ENCODE measurements around the gene BCAR3.

Gene BCAR3

GRCh38 chr1:93614541-93614940 is 67.1 kb downstream of the BCAR3 start:
- no peak for DNase-seq

DNA sequence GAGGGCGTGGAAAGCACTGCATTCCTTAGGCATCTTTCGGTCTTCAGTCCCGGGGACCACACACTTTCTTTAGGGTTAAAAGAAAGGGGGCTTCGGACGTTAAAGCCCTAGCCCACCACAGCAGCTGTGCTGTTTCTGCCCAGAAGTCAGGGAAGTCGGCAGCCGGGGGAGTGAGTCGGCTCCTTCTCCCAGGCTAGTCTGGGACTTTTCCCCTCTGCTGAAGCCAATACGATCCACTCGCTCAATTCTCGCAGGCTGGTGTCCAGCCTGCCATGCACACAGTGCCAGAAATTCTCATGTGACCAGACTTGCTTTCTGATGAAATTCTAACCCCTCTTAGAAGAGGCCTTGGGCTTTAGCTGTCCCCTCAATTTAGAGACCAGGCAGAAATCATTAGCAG is 67.7 kb downstream of the BCAR3 start:
- DNase-seq: no peak

DNA sequence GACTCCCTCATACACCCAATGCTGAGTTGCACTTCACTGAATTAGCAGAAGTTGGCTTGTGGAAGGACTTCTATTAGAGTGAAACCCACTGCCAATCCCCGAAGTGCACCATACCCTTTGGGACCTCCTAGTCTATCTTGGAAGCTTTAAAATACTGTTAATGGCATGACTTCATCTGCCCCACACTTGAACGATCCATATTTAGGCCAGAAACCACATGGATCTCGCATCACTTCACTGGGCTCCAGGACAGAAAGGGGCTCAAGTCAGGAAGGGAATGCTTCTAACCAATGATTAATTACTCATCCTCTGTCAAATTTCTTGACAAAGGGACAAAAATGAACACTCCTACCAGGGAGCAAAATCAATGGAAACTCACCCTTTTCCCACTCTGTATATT is 69.1 kb downstream of the BCAR3 start:
- no peak for DNase-seq

DNA sequence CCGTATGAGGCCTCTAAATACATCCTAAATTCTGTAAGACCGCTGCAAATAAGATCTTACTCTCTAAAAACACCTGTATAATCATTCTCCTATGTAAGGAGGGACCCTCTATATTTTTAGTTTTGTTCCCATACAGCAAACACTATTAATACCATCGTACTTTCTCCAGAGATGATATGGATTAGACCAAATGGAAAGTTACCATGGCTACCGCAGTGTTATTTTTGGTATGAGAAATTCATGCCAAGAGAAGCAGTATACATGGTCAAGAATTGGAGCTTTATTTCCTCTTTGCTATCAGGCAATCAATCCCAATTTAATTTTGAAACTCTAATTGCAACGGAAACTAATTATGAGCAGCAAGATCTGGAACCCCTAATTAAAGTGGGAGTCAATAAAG is 70.0 kb downstream of the BCAR3 start:
- no peak for DNase-seq

GRCh38 chr1:93609536-93609935 is 72.1 kb downstream of the BCAR3 start:
- no peak for DNase-seq

DNA sequence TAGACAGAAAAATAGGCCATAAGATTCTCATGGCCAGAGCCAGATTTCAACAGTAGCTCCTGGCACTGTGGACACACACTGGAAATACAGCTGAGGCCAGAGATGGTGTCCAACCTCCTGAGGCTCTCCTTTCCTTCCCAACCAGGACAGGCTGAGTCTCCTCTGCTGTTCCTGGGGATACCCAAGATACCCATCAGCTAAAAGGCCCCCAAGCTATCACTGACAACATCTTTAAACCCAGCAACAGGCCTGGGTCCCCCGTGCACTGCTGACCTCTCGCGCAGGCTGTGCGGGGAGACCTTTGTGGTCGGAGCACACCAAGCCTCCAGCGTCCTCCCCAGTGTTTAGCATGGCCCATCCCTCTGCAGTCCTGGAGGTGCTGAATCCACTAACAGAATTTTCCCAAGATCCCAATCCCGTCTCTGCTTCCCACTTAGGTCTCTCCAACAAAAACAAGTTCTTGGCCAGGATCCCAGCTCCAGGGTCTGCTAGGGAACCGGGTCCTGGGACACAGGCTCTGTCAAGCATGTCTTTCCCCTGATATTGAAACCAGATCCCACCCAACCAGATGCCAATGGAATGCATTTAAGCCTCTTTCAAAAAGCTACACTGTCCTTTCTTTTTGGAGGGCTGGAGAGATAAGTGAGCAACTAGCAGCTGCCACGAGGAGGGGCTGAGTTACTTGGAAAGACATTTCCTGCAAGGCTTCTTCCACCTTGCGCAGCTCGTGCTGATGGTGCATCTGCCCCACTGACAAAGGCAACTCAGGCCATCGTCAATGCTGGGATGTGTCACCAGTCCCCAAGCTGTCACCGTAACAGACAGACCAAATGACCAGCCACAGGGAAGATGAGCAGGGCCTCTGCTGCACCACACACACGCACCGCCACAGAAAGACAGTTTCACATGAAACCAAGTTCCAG is 73.2 kb downstream of the BCAR3 start:
- no peak for DNase-seq

GRCh38 chr1:93607814-93608186 is 73.8 kb downstream of the BCAR3 start:
- DNase-seq: no peak

GRCh38 chr1:93605812-93606512 is 75.7 kb downstream of the BCAR3 start:
- no peak for DNase-seq

DNA sequence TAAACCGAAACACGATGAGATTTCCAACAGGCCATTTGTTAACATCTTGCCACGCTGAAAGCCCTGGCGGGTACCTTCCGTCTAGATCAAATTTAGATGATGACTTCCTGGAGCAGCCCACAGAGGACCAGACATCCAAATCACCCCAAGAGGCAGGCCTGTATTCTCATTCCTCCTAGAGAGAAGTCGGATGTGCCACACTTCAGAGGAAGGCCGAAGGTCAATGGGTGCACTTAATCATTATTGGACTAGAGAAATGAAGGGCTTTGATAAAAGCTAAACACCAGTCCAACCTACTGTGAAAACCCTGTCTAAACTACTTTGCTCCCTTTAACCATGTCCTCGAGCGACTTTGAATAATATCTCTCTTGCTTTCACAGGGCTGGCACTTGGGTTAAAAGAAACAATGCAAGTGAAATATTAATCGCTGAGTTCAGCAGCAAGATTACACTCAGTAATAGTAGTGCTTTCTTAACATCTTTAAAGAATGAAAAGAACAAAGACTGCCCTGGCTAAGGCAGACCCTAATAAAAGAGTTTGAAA is 76.5 kb downstream of the BCAR3 start:
- DNase-seq: no peak

- DNase-seq: no peak
Measured at GRCh38 chr1:93604411-93604810, 77.2 kb downstream of the BCAR3 start.

- no peak for DNase-seq
Measured at GRCh38 chr1:93603601-93604000, 78.0 kb downstream of the BCAR3 start.

DNA sequence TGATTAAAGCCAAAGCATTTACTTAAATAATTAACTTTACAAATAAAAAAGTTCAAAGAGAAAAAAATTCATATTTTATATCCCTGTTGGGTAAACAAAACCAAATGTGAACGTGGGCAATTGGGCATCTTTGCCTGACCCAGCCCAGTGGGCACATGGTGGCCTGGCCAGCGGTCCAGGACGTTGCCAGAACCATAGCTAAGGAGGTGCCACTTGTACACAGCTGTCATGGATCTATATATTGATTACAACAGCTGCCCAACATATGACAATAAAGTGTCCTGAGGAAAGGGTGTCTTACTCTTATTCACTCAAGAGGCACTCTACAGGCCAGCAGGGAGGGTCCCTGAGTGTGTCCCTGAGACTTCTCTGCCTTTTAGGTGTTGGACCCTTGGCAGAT is 78.5 kb downstream of the BCAR3 start:
- no peak for DNase-seq

- no peak for DNase-seq
Measured at GRCh38 chr1:93602101-93602500, 79.5 kb downstream of the BCAR3 start.

GRCh38 chr1:93601686-93602085 is 80.0 kb downstream of the BCAR3 start:
- no peak for DNase-seq

DNA sequence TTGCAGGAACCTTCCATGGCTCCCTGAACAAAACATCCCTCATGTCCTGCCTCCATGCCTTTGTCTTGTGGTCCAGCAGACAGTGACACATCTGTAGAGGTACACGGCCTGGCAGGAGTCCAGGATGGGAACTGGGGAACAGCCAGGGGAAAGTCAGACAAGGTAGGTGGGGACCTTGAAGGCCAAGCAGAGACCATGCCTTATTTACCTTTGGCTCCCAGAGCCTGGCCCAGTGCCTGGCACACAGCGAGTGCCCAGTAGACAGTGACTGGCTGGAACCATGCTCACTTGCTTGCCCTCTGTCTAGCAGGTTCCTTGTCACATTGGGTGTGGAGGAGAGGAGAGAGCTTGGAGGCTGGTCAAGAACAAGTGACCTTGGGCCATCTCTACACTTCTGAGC is 81.0 kb downstream of the BCAR3 start:
- no peak for DNase-seq

- DNase-seq: no peak
Measured at GRCh38 chr1:93599479-93599878, 82.2 kb downstream of the BCAR3 start.

DNA sequence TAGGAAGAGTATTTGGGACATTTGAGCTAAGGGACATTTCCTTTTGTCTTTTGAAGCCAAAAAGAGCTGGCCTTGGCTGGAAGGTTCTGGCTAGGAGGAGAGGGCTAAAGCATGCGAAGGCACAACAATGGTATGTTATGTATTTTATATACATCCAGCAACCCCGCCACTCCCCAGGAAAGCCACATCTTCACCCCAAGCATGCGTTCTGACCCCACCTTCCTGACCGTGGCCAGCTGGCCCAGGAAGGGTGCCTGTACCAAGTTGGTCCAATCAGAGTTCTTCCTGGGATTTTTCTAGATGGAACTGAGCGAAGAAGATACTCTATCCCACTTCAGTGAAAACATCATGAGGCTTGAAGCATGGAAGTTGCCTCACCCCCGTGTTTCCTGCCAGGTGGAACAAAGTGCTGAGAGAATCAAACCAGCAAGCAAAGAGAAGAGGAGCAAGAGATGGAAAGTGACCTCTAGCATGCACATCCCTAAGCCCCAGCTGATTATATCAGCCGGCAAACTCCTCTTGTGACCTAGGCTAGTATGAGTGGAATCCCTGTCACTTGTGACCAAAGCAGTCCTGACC is 82.7 kb downstream of the BCAR3 start:
- no peak for DNase-seq

GRCh38 chr1:93598396-93598795 is 83.2 kb downstream of the BCAR3 start:
- no peak for DNase-seq

DNA sequence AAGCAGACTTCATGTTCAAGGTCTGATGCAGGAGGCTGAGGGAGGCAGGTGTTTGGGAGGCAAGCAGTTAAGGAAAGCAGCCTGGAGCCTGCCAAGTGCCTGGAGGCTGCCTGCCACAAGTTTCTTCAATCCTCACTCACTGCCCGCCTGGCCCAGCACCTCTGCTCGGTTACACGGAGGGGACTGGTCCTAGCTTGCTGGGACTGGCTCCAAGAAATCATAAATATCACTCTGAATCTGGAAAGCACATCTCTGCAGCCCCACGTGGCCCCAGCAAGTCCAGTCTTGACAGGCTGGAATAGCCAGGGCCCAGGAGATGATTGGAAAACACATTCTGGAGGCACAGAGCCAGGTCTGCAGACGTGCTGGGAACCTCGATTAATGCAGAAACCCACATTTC is 83.9 kb downstream of the BCAR3 start:
- DNase-seq: no peak

DNA sequence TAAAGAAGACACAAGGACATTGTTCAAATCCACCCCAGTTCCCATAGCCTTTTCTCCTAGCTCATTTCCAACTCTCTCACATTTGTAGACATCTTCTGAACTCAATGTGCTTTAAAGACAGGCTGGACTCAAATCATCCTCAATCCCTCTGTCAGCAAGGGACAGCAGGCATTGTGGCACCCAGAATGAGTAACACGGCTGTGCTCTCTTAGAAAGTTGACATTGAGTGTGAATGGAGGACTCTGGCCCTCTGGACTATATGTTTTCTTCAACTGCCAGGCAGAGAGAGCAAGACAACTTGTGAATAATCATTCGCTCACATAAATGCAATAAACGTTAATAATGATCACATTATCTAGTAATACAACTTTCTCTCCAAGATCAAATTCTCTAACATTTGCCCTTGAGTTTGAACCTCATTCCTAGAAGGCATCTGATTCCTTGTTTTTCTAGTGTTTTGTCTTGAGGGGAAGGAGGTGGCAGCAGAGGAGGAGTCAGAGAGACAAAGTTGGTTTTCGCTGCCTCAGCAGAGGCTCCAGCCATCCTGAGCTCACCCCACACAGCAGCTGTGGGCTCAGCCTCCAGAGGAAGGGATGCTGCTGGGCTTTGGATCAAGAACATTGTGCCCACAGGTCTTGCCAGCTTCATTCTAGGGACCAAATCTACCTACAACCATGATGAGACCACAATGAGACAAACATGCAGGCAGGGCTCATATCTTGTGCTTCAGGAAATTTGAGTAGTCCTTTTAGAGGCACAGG is 85.1 kb downstream of the BCAR3 start:
- no peak for DNase-seq

DNA sequence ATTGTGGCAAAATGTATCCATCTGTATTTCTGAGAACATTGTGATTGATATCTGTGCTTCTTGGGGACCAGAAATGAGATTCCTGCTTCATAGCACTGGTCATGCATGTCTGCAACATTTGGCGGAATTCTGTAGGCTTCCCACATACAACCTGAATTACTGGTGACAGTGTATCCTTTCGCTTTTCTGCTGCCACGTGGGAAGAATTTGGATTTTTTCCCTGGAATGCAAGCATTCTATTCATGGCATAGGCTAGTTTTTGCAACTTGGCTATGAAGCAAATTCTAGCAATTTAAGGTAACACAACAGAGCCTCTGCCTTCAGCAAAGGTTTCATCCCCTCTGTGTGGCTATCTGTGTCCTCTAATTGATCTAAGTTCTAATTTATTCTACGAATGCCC is 85.9 kb downstream of the BCAR3 start:
- no peak for DNase-seq

DNA sequence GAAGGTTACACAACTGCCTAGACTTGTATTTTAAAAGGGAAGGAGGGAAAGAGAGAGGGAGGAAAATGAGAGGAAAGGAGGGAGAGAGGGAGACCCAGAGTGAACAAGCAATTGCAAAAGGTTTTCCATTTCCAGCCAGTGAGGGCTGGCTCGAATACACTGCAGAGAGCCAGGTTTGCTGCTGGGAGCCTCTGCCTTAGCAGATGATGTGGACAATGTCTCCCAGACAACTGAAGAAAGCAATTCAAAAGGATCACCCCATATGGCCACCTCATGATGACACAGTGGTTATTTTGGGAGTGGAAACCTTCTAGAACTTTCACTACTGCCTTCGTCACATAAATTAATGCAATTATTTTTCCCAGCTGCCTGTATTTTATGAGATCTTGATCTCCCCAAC is 86.4 kb downstream of the BCAR3 start:
- DNase-seq: no peak

GRCh38 chr1:93594603-93594880 is 87.1 kb downstream of the BCAR3 start:
- no peak for DNase-seq

Measured in hematopoietic multipotent progenitor cell treated with erythropoietin and hydrocortisone succinate and interleukin-3 and kit ligand, for 6 days (in vitro differentiated cells).